DLD1 (cell line): ENCODE measurements around the gene SLC2A4.

Experiments
- in situ Hi-C: cut with HindIII; loops from 2 replicates; pipeline ENCODE4 v1.10.0; 2017; ENCODE audit warnings: low sequenced_read_pairs

SLC2A4 gene

DNA sequence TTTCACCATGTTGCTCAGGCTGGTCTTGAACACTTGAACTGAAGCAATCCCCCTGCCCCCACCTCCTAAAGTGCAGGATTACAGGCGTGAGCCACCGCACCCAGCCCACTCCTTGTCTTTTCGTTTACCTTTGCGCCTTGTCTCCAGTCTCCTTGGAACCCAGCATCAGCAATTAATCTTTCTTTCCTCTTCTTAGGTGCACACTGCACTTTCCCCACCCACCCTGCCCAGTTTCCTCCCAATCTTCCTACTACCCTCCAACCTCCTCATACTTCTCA is 17.8 kb upstream of the SLC2A4 start:
- in situ Hi-C loops = no loop called here

GRCh38 chr17:7266784-7267183 is 14.7 kb upstream of the SLC2A4 start:
- in situ Hi-C loops = no loop called here

GRCh38 chr17:7279448-7279847 is 2.1 kb upstream of the SLC2A4 start:
- in situ Hi-C loops = no loop called here

DNA sequence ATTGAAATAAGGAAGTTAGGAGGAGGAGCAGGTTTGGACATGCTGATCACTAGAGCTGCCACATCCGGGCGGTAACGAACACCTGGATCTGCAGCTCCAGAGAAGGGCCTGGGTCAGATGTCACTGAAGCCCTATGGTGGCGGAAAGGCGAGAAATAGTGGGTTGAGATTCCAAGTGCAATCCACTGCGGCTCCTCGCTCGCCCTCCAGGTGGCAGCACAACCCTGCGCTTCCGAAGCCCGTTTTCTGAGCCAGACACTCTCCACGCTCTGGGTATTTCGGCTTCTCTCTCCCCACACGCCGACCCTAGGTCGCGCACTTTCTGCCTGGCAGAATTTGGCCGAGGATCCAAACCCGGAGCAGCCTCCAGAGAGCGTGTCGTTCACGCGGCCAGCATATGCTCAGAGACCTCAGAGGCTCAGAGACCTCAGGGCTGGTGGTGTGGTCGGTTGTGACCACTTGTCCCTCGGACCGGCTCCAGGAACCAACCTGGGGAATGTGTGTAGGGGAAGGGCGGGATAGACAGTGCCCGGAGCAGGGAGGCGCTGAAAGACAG is 922 bp upstream of the SLC2A4 start:
- in situ Hi-C loops = no loop called here

DNA sequence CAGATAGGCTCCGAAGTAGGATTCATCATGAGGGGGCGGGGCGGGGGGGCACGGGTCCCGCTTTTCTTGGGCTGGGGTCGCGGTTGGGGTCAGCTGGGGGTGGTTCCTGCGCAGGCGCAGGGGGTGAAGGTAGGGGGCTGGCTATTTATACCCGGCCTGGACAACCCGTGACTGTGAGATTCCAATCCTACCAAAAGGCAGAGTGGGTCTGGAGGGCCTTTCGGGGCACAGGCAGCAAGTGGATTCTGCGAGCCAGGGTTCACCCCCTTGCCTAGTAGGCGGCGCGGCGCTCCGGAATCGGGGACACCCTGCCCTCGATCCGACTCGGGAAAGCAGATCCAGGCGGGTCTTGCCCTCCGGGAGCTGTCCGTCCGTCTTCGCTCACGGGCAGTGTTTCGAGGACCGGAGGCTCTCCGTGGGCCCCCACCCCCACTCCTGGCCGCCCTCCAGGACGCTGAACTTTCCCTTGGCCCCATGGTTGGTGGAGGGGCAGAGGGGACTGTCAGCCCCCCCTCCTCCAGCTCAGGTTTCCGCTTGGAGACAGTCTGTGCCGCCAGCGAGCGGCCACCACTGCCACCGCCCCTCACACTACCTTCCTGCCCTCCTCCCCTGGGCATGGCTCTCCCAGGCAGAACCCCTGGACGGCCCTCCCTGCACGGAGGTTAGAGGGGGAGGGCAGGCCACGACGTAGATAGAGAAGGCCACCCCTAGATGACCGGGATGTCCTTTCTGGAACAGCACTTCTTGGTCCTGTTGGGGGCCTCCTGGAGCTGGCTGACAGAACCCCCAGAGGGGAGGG is 634 bp downstream of the SLC2A4 start:
- in situ Hi-C loops = no loop called here

DNA sequence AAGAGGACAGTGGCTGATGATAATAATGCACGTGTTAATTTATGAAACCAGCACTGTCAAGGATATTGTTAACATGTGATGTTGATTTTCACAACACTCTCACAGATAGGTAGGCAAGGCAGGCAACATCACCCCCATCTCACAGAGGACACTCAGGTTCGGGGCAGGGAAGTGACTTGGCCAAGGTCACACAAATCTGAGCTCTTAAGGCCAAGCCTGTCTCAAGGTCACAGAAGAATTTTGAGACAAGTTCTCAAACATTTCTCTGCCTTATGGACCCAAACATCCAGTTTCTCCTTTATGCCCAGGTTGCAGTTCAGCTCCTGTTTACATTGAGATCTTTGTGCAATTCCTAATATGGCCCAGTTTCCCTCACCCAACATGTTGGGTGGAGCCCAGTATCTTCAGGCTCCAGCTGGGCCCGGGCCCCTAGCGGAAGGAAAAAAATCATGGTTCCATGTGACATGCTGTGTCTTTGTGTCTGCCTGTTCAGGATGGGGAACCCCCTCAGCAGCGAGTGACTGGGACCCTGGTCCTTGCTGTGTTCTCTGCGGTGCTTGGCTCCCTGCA is 1.3 kb downstream of the SLC2A4 start:
- in situ Hi-C loops = no loop called here

DNA sequence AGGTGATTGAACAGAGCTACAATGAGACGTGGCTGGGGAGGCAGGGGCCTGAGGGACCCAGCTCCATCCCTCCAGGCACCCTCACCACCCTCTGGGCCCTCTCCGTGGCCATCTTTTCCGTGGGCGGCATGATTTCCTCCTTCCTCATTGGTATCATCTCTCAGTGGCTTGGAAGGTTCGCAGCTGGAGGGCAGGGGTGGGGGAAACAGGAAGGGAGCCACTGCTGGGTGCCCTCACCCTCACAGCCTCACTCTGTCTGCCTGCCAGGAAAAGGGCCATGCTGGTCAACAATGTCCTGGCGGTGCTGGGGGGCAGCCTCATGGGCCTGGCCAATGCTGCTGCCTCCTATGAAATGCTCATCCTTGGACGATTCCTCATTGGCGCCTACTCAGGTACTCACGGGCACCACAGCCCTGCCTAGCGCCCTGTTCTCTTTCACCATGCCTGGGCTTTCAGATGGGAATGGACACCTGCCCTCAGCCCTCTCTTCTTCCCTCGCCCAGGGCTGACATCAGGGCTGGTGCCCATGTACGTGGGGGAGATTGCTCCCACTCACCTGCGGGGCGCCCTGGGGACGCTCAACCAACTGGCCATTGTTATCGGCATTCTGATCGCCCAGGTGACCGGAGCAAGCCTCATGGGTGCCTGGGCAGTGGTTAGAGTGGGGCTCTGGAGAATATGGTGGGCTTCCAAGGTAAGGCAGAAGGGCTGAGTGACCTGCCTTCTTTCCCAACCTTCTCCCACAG is 2.1 kb downstream of the SLC2A4 start:
- in situ Hi-C loops = no loop called here

- in situ Hi-C loops = no loop called here
These were observed 3.4 kb downstream of the SLC2A4 start for GRCh38 chr17:7284911-7285310.

GRCh38 chr17:7285679-7286078 is 4.2 kb downstream of the SLC2A4 start:
- in situ Hi-C loops = no loop called here

GRCh38 chr17:7289256-7290032 is 7.9 kb downstream of the SLC2A4 start:
- in situ Hi-C loops = no loop called here

- in situ Hi-C loops = no loop called here
These were observed 8.6 kb downstream of the SLC2A4 start for GRCh38 chr17:7290166-7290565.

- in situ Hi-C loops = no loop called here
These were observed 9.2 kb downstream of the SLC2A4 start for GRCh38 chr17:7290685-7291084.

DNA sequence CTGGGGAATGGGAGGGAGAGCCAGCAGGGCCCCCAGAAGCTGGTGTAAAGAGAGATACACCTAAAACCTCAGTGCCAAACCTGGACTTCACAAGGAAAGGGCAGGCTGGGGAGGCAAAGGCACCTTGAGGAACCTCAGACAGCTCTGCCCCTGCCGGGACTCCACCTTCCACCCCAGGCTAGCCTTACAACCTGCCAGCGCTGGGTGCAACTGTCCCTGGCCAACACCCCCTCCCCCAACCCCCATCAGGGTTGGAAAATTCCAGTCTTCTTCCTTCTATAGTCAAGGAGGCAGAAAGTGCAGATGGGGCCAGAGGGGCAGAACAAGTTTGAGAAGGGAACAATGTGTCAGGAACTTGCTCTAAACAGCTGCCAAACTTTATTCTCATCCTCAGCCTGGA is 10.7 kb downstream of the SLC2A4 start:
- in situ Hi-C loops = no loop called here

- in situ Hi-C loops = no loop called here
These were observed 11.2 kb downstream of the SLC2A4 start for GRCh38 chr17:7292729-7293128.

GRCh38 chr17:7293159-7293558 is 11.6 kb downstream of the SLC2A4 start:
- in situ Hi-C loops = no loop called here

- in situ Hi-C loops = no loop called here
These were observed 12.5 kb downstream of the SLC2A4 start for GRCh38 chr17:7293816-7294613.

DNA sequence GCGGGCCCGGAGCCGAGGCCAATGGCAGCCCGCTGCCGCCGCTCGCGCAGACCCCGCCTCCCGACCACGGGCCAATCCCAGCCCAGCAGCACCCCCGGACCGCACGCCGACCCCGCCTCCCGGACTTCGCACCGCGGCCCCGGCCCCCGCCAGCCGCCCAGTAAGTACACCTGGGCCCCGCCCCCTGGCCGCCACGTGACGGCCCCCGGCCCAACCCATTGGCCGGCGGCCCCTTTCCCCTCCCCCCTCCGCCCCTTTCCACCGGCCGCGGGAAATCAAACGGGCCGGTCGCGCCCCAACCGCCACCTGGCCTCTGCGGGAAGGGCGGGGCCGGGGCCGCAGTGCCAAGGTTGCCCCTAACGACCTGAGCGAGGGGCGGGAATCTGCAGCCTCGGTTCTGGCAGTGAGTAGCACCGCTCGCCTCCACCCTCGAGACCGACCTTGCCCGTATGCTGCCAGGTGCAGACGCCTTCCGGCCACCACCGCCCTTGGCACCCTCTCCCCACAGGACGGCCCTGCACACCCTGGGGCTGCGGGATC is 13.2 kb downstream of the SLC2A4 start, which contains the start of gene YBX2:
TSS of gene YBX2 (minus strand) at position 26 of the 540 bp plus-strand sequence. CDS start 139 bp downstream, outside the sequence.
- in situ Hi-C loops = no loop called here

GRCh38 chr17:7295230-7296180 is 14.0 kb downstream of the SLC2A4 start:
- in situ Hi-C loops = no loop called here
